Testis (tissue), 2 donors: ENCODE results near the gene CPSF4L.

Experiments used
- POLR2A ChIP-seq: fragments of 450-650 bp; IDR thresholded peaks from one replicate; pipeline ENCODE4 v1.6.1; 2017; ENCODE audit warnings: antibody characterized with exemption, mild to moderate bottlenecking, moderate library complexity
- TF ChIP-seq, protein P1 (sequence below), 3 experiments: fragments of 450-650 bp in 2 of 3; fragments of 200-600 bp in 1 of 3; sonication (generic) in 1 of 3; IDR thresholded peaks; one replicate each; pipeline ENCODE4 v1.5.1; 2016 to 2019; ENCODE audit warnings: antibody characterized with exemption in 3 of 3, mild to moderate bottlenecking in 2 of 3, moderate library complexity in 1 of 3

DNA sequence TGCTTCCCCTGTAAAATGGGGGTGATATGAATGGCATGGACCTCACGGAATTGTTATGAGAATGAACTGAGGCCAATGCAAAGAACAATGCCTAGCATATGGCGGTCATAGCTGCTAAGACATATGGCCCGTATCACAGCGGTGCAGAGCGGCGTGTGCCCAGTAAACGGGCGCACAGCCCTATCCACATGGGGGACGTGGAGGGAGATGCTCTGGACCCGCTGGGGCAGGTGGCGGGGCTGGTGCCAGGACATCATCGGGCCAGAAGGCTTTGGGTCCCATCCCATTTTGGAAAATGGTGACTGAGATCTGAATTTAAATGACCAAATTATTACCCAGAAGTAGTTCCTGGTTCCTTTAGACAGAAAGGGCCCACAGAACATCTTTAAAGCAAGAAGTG, 18.5 kb upstream of the CPSF4L start:
- TF ChIP-seq, protein P1, sequence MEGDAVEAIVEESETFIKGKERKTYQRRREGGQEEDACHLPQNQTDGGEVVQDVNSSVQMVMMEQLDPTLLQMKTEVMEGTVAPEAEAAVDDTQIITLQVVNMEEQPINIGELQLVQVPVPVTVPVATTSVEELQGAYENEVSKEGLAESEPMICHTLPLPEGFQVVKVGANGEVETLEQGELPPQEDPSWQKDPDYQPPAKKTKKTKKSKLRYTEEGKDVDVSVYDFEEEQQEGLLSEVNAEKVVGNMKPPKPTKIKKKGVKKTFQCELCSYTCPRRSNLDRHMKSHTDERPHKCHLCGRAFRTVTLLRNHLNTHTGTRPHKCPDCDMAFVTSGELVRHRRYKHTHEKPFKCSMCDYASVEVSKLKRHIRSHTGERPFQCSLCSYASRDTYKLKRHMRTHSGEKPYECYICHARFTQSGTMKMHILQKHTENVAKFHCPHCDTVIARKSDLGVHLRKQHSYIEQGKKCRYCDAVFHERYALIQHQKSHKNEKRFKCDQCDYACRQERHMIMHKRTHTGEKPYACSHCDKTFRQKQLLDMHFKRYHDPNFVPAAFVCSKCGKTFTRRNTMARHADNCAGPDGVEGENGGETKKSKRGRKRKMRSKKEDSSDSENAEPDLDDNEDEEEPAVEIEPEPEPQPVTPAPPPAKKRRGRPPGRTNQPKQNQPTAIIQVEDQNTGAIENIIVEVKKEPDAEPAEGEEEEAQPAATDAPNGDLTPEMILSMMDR (IDR thresholded peaks at IDR 0.05) = no peak
- TF ChIP-seq POLR2A = no peak
